Brain pericyte (primary cell): Measurements from ENCODE around the gene VSTM1.
"Not testable (repeated sequence)": the region's sequence is repeated elsewhere in the genome, so short reads cannot be mapped to it uniquely, and the experiment has no call there.

Source experiments
- DNase-seq: peaks from one replicate; pipeline ENCODE4 v3.0.0-alpha.2; 2012; ENCODE audit warnings: low read depth, low spot score

Gene VSTM1

GRCh38 chr19:54063350-54064116 is at the start of gene VSTM1:
VSTM1 (minus strand) TSS chr19:54063897; CDS start chr19:54063777, 120 bp downstream.
- no peak for DNase-seq

GRCh38 chr19:54109651-54110050 is 46.0 kb upstream of the VSTM1 start:
- DNase-seq: no peak

- no peak for DNase-seq
These were observed 44.8 kb upstream of the VSTM1 start for GRCh38 chr19:54108496-54108895.

GRCh38 chr19:54107876-54108490 is 44.3 kb upstream of the VSTM1 start:
- DNase-seq: no peak

DNA sequence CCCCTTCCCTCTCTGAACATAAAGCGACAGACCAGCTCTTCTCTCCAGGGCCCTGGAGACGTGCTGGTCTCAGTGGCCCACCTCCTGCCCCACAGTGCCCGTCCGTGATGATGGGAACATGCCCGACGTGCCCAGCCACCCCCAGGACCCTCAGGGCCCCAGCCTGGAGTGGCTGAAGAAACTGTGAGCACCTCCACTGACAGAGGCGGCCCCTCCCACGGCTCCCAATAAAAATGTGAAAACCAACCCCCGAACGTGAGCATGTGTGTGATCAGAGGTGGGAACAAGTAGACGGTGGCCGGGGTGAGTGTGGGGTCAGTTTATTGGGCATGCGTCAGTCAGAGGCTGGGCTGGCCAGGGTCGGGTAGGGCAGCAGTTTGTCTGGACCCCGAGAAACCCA is 43.0 kb upstream of the VSTM1 start:
- no peak for DNase-seq

GRCh38 chr19:54105796-54106195 is 42.1 kb upstream of the VSTM1 start:
- no peak for DNase-seq

- DNase-seq: no peak
These were observed 41.5 kb upstream of the VSTM1 start for GRCh38 chr19:54104998-54105715.

DNA sequence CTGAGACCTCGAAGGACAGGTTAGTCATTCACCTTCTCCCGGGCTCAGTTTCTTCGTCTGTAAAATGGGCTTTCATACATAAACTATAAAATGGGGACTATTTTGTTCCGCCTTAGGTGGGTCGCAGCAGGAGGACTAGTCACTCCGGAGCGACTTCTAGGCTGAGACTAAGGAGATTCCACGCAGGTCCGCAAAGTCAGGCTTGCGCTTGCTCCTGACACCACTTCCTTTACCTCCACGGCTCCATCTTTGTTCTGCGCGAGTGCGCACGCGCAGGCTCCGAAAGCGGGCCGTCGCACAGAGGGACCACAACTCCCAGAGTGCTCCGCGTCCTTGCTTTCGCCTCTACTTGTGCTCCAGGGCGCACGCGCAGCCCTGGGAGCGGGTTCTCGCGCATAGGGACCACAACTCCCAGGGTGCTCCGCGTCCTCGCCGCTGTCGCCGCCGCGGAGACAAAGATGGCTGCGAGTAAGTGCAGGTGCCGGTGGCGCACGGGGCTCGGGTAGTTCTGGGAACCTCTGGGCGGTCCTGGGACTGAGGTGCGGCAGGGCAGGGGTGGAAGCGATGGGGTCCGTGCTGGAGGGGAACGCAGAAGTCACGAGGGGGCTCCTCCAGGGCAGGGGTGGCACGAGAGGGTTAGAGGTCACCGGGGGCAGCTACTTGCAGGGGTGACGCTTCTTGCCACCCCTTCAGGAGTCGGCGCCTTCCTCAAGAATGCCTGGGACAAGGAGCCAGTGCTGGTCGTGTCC is 38.9 kb upstream of the VSTM1 start, which contains the start of gene NDUFA3:
NDUFA3 (plus strand) TSS at position 435 of the 749 bp plus-strand sequence; CDS start at position 459, 24 bp downstream.
- DNase-seq: peak; percentile 94

DNA sequence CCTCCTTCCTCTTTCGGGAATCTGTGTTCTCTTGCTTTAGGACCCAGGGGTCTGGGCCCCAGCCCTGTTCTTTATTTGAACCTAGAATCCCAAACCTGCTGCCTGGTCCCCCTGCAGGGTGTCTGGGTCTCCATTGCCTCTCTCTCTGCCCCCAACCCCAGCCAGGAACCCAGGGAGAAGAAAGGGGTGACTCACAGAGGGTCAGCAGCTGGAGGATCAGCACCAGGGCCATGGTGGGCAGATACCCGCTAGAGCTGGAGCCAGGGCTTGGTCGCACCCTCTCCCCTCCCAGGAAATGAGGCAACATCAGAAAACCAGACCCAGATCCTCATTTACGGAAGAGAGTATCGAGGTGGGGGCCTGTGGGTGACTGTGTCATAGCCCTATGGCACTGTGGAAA is 36.9 kb upstream of the VSTM1 start, which contains the start of gene OSCAR:
OSCAR (minus strand) TSS at position 243 of the 400 bp plus-strand sequence; CDS start at position 232, 11 bp downstream.
- no peak for DNase-seq

DNA sequence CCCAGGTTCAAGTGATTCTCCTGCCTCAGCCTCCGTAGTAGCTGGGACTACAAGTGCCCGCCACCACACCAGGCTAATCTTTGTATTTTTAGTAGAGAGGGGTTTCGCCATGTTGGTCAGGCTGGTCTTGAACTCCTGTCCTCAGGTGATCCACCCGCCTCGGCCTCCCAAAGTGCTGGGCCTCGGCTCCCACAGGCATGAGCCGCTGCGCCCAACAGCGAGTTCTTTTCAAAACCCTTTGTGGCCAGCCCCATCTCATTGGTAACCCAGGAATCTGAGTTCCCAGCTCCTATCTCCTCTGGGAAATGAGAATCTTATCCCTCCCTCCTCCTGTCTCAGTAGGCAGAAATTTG is 36.2 kb upstream of the VSTM1 start:
- DNase-seq: not testable (repeated sequence)

- no peak for DNase-seq
These were observed 35.6 kb upstream of the VSTM1 start for GRCh38 chr19:54099190-54099902.

DNA sequence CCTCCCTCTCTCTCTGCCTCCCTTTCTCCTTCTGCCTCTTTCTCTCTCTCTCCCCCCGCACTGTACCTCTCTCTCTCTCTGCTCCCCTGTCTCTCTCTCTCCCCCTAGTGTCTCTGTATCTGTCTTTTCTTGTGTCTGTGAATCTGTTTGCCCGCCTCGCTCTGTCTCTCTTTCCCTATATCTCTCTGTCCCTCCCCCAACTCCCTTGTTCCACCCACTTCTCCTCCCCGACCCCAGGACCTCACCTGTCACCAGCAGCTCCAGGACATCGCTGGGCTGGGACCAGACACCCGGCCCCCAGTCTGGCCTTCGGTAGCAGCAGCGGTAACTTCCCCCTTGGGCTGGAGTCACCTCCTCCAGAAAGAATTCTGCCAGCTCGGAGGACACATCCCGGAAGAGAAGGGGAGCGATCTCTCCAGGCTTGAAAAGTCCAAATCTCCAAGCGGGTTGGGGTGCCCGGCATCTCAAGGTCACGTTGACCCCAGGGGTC is 33.0 kb upstream of the VSTM1 start:
- DNase-seq: no peak

- DNase-seq: not testable (repeated sequence)
These were observed 32.3 kb upstream of the VSTM1 start for GRCh38 chr19:54095859-54096616.

DNA sequence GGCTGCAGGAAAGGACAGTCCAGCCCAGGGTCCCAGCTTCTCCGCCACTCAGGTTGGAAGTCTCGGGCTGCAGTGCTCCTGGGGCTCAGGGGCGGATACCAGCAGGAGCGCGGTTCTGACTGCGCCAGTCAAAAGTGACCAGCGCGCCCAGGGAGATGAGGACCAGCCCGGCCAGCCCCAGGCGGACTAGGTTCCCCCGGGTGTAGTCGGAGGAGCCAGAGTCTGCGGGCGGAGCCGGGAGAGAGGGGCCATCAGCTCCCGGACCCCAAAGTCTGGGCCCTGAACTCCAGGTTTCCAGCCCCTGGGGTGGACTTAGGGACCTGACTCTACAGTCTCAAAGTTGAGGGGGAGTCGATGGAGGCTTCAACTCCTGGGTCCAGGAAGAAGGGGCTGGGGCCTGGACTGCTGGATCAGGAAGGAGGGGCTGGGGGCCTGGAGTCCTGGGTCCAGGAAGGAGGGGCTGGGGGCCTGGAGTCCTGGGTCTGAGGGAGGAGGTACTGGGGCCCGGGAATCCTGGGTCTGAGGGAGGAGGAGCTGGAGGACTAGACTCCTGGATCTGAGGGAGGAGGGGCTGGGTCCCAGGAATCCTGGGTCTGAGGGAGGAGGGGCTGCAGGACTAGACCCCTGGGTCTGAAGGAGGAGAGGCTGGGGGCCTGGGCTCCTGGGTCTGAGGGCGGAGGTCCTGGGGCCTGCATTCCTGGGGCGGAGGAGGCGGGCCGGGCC is 31.6 kb upstream of the VSTM1 start:
- no peak for DNase-seq

DNA sequence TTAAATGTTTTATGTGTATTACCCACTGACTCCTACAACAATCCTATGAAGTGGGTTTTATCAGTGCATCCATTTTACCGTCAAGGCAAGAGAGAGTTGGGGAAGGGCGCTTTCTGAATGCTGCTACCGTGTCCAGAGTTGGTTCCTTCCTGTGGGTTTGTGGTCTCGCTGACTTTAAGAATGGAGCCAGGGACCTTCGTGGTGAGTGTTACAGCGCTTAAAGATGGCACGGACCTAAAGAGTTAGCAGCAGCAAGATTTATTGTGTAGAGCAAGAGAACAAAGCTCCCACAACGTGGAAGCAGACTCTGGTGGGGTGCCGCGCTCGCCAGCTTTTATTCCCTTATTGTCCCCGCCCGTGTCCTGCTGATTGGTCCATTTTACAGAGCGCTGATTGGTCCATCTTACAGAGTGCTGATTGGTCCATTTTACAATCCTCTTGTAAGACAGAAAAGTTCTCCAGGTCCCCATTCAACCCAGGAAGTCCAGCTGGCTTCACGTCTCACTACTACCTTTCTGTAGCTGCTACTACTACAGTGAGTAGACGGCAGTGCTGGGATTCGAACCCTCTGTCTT is 30.8 kb upstream of the VSTM1 start:
- DNase-seq: no peak

DNA sequence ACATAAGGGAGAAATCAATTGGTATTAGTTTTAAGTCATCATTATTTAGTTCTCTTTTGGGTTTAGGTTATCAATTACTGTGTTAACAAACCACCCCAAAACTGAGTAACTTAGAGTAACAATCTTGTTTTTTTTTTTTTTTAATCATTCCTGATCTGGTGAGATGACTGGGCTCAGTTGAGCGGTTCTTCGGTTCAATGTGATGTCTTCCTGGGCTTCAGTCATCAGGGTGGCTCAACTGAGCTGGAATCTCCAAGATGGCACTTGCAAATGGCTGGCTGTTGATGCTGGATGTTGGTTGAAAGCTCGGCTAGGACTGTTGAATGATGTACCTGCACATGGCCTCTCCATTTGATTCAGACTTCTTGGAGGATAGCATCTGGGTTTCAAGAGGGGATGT is 20.7 kb upstream of the VSTM1 start:
- no peak for DNase-seq

DNA sequence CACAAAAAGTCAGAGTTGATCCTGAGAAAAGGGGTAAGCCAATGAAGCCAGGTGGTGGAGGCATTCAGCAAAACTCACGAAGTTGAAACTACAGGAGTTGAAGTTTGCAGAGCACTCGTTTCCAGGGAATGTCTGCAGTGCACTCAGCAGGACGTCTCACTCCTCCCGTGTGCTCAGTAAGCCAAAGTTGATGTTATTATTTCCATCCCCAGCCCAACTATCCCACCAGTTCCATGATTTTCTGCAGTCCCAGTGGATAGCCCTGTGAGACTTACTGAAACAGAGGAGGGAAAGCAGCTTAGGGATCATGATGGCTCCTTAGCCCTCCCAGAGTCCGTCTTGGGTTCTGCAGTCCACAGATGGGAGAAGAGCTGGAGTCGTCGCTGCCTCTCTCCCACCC is 17.3 kb upstream of the VSTM1 start, which contains the start of gene TARM1:
TARM1 (minus strand) TSS at position 334 of the 400 bp plus-strand sequence; CDS start at position 309, 25 bp downstream.
- DNase-seq: no peak

DNA sequence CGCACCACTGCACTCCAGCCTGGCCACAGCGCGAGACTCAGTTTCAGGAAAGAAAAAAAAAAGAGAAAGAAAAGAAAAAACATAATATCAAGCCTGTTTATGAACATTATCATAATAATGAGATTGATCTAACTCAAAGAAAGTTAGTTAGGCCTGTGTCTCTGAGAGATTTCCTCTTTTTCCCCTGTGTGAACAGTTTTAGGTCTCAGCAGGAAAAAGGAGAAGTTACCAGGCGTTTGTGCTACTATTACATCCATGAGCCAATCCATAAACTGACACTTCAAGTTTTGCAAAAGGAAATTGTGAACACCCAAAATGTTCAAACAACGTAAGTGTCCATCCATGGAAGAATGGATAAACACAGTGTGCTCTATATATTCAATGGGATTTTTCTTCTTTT is 13.6 kb upstream of the VSTM1 start:
- DNase-seq: no peak

DNA sequence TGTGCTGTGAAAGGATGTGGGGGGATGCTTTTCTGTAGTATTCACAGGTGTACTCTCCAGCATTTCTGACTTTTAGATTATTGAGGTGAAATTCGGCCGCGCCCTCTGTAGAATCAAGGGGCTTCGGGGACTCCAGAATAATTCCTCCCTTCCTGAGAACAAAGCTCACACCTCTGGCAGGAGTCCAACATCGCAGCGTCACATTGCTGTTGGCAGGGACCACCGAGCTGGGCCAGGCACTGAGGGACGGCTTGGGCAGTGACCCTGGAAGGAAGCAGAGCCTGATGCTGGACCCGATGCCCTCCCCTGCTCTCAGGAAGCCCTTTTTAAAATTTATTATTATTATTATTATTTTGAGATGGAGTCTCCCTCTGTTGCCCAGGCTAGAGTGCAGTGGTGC is 11.2 kb upstream of the VSTM1 start:
- DNase-seq: no peak
